ENCODE measurements around the gene ROCK2.

- peak in 1 of 3 experiments; percentile 26 for TF ChIP-seq CTCF (optimal IDR thresholded peaks at IDR 0.05 in 1 of 3, IDR thresholded peaks at IDR 0.05 in 1 of 3, conservative IDR thresholded peaks at IDR 0.05 in 1 of 3; ENCODE audit: extremely low read depth in 1 of 3, insufficient read depth in 2 of 3, low read length in 3 of 3)
- no peak for TF ChIP-seq EZH2 (IDR thresholded peaks at IDR 0.05; ENCODE audit: low read length)
These were observed 188.9 kb downstream of the ROCK2 start, which contains the start of gene SLC66A3 for GRCh38 chr2:11155381-11156035.
